Dendritic cell treated with granulocyte-macrophage colony-stimulating factor and Interleukin-4, amounts not matched to agents 40 ng/mL and 50 ng/mL, for 4 days (primary cell): ENCODE measurements around the gene METTL26.

Experiments used
- H3K27ac Mint-ChIP-seq: one replicate; pipeline ENCODE4 v1.8.0; 2022; ENCODE audit warnings: mild to moderate bottlenecking, mixed read lengths
- H3K27me3 Mint-ChIP-seq: one replicate; pipeline ENCODE4 v1.8.0; 2022; ENCODE audit warnings: mild to moderate bottlenecking, mixed read lengths
- H3K36me3 Mint-ChIP-seq: one replicate; pipeline ENCODE4 v1.8.0; 2022; ENCODE audit warnings: low read depth, mixed read lengths
- H3K4me1 Mint-ChIP-seq: one replicate; pipeline ENCODE4 v1.8.0; 2022; ENCODE audit warnings: low read depth, mixed read lengths
- H3K4me3 Mint-ChIP-seq: one replicate; pipeline ENCODE4 v1.8.0; 2022; ENCODE audit warnings: mild to moderate bottlenecking, moderate library complexity, mixed read lengths
- H3K9me3 Mint-ChIP-seq: one replicate; pipeline ENCODE4 v1.8.0; 2022; ENCODE audit warnings: mixed read lengths
- intact Hi-C: fragments of 100-400 bp; cut with micrococcal nuclease; formaldehyde crosslinking; loops from one replicate; pipeline ENCODE4 v1.15.0; 2022

METTL26 gene

DNA sequence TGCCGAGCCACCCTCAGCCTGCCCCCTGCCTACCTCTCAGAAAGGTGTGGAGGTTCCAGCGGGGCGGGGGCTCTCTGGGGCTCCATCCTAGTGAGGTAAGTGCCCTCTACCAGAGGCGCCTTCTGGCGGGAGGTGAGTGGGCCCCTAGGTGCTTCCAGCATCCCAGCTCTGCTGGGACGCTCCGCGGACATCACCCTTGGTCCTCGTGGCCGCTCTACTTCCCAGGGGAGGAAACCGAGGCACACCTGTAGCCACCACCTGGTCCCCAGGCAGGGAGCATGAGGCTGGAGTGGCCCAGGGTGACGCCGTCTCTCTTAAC lies 6.9 kb upstream of the METTL26 start:
- intact Hi-C loops = no loop called here
- Mint-ChIP-seq H3K27ac (peak overlapping the region; percentile 86), H3K27me3 (peaks cover under 1% of the 10 kb centered on the region)

DNA sequence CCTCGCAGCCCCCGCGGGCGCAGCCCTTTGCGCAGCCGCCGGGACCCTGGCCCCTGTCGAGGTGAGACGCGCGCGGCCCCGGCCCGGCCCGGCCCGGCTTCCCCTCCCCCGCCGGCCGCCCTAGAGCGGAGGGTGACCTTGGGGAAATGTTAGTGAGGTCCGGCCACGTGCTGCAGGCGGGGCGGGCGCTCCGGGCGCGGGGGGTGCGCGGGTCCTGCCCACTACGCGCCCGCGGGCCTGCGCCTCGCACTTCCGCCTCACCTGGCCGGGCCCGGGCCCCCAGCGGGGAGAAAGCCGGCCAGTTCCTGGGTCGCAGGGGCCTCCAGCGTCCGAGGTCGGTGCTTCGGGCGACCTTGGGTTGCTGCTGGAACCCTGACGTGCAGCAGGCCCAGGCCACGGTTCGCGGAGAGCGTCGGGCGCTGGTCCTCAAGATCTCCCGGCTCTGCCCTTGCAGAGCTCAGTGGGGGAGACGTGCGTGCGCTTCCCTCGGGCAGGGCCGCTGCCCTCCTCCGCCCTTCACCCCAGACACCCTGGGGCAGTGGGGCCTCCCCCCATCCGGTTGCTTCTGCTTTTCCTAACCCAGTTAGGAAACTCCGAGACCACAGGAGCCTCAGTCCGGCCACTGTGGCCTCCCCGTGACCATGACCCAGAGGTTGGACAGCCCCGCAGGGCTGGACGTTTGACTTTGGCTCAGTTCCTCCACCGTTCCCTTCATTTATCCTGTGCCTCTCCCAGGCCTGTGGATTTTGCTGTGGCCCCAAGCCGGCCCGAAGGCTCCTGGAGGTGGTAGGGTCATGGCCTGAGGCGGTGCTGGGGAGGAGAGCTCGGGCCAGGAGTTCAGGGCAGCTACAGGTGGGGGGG lies 6.3 kb upstream of the METTL26 start:
- intact Hi-C loops = no loop called here
- H3K4me3 Mint-ChIP-seq = peak overlapping the region; percentile 78
- peaks cover 66% of the 10 kb centered on the region for H3K4me1 Mint-ChIP-seq
- H3K27me3 Mint-ChIP-seq = peaks cover 3% of the 10 kb centered on the region
- peak overlapping the region; percentile 86 for H3K27ac Mint-ChIP-seq
- H3K36me3 Mint-ChIP-seq = peaks cover 48% of the 10 kb centered on the region
- H3K9me3 Mint-ChIP-seq = no peaks in the 10 kb centered on the region

More for the DNA sequence above, 6.9 kb upstream of the METTL26 start:
- Mint-ChIP-seq H3K36me3 (peaks cover 54% of the 10 kb centered on the region), H3K4me1 (peaks cover 66% of the 10 kb centered on the region), H3K9me3 (no peaks in the 10 kb centered on the region), H3K4me3 (peak overlapping the region; percentile 78)

DNA sequence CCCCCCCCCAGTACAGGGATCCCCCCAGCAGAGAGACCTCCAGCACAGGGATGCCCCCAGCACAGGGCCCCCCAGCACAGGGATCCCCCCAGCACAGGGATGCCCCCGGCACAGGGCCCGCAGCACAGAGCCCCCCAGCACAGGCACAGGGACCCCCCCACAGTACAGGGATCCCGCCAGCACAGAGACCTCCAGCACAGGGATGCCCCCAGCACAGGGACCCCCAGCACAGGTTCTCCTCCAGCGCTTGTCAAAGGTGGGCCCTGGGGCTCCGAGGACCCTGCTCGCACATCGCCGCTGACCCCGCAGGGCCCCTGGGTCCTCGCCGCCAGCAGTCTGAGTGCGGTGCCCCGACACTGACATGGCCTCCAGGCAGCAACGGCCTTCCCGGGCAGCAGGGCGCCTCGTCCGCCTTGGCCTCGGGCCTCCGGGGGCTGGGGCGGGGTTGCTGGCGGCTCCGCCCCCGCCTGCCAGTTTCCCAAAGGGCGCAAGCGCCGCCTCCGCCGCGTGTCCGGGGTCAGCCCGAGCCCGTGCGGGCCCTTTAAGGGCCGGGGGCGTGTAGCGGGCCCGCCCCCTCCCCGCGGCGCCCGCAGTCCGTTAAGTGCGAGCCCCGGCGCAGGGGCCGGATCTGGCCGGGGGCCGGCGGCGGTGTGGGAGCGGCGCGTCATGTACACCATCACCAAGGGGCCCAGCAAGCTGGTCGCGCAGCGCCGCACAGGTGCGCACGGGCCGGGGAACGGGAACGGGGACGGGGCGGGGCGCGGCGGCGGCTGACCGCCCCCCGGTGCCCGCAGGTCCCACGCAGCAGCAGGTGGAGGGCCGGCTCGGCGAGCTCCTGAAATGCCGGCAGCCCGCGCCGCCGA lies 5.5 kb upstream of the METTL26 start, which contains the start of gene MCRIP2:
TSS of gene MCRIP2 (plus strand) at position 503 of the 863 bp plus-strand sequence. CDS start at position 667, 164 bp downstream.
- H3K27ac Mint-ChIP-seq = peak within 1 kb of the TSS; percentile 86
- H3K9me3 Mint-ChIP-seq = no peaks in the 10 kb centered on the region
- H3K36me3 Mint-ChIP-seq = peaks cover 44% of the 10 kb centered on the region
- peaks cover 59% of the 10 kb centered on the region for H3K4me1 Mint-ChIP-seq
- H3K27me3 Mint-ChIP-seq = peaks cover 3% of the 10 kb centered on the region
- intact Hi-C loops = no loop called here
- H3K4me3 Mint-ChIP-seq = peak within 1 kb of the TSS; percentile 78

DNA sequence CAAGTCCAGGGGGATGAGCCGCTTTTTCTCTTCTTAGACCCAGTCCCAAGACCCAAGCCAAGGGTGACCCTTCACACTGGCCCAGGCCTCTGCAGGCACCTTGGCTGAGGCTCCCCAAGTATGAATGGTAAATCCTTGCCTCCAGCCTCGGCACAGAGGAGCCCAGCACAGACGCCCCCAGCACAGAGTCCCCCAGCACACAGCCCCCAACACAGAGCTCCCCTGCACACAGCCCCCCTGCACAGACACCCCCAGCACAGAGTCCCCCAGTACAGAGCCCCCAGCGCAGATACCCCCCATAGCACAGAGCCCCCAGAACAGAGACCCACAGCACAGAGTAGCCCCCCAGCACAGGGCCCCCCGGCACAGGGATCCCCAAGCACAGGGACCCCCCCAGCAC lies 4.5 kb upstream of the METTL26 start:
- H3K4me3 Mint-ChIP-seq = peak overlapping the region; percentile 60
- H3K9me3 Mint-ChIP-seq = no peaks in the 10 kb centered on the region
- H3K27me3 Mint-ChIP-seq = peaks cover 3% of the 10 kb centered on the region
- H3K36me3 Mint-ChIP-seq = peaks cover 39% of the 10 kb centered on the region
- intact Hi-C loops = no loop called here
- peaks cover 49% of the 10 kb centered on the region for H3K4me1 Mint-ChIP-seq
- H3K27ac Mint-ChIP-seq = peak overlapping the region; percentile 61

DNA sequence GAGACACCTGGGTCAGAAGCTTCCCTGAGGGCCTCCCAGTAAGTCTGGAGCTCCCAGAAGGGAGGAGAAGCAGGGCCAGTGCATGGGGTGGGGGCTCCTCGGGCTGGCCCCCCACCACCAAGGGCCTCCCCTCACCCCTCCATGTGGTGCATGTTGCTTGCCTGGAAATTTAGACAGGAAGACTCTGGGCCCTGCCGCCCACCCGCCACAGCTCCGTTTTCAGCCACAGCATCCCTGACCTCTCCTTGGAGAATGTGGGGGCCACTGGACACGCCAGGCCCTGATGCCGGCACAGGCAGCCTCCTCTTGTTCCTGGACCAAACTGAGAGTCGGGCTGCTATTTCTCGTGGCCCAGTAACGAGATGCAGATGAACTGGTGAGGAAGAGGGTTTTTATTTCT lies 2.7 kb upstream of the METTL26 start:
- intact Hi-C loops = no loop called here
- Mint-ChIP-seq H3K36me3 (peaks cover 34% of the 10 kb centered on the region), H3K27me3 (peaks cover 3% of the 10 kb centered on the region), H3K4me1 (peaks cover 44% of the 10 kb centered on the region), H3K4me3 (no peak overlapping the region), H3K9me3 (no peaks in the 10 kb centered on the region), H3K27ac (no peak overlapping the region)

DNA sequence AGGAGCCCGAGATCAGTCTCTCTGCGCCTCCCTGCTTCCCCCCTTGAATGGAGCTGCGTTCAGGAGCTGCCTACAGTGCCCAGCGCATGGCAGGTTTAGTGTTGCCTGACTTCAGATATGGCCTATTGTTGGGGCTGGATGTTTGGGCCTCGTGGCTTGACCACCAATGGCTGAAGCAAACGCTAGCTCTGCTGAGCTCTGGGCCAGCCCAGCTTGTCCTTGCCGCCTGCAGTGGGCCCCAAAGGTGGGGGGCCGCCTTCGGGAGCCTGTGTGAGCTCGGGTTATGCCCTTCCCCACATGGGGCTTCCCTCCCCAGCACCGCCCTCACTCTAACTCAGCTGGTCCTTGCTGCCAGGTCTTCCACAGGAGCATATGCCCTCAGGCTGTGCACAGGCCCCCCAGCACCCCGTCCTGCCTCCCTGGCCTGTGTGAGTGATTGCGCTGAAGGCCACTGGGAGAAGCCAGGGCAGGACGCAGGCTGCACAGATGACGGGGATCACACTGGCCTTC lies 2.0 kb upstream of the METTL26 start:
- H3K4me3 Mint-ChIP-seq = no peak overlapping the region

DNA sequence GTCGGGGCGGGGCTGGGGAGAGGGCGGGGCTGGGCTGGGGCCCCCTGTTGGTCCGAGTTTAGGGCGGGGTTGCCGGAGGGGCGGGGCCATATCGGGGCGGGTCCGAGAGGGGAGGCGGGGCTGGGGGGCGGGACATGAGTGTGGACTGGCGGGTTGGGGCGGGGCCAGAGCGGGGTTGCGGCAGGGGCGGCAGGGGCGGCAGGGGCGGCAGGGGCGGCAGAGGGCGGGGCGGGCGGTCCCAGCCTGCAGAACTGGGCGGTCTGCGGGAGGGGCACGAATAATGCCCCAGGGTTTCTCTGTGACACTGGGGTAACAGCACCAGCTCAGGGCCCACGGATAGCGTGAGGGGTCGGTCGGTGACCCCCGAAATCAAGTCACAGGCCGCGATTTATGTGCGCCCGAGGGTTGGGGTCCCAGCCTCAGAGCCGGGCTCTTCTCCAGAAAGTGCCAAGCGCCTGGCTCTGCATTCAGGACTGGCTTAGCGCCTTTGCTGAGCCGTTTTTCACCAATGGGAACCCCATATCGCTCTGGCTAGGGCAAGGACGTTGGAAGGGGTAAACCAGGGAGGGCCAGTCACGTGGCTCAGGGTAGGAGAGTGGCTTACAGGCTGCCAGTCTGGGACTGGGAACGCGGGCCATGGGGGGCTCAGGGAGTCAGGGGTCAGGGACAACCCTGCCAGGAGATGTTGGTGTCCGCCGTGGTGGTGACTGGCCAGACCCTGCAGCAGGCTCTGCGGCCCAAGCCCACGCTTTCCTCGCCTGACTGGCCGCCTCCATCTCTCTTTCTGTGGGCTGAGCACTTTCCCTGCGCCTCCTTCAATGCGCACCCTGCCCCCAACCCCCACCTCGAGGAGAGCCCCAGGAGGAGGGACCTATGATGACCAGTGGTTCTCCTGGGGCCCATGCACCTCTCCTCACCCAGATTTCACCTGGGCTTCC lies 1.2 kb upstream of the METTL26 start:
- intact Hi-C loops = loop anchor here (1.0 kb wide), 1 partner anchor 23 kb away; no protein-coding TSS in a partner anchor
- H3K4me3 Mint-ChIP-seq = peak overlapping the region; percentile 97
- peaks cover 30% of the 10 kb centered on the region for H3K4me1 Mint-ChIP-seq
- H3K36me3 Mint-ChIP-seq = peaks cover 35% of the 10 kb centered on the region
- H3K27ac Mint-ChIP-seq = peak overlapping the region; percentile 94
- no peaks in the 10 kb centered on the region for H3K9me3 Mint-ChIP-seq
- H3K27me3 Mint-ChIP-seq = peaks cover 3% of the 10 kb centered on the region

More for the DNA sequence above, 2.0 kb upstream of the METTL26 start:
- peaks cover 3% of the 10 kb centered on the region for H3K27me3 Mint-ChIP-seq
- peaks cover 37% of the 10 kb centered on the region for H3K36me3 Mint-ChIP-seq
- peaks cover 36% of the 10 kb centered on the region for H3K4me1 Mint-ChIP-seq
- intact Hi-C loops = no loop called here
- peak overlapping the region; percentile 94 for H3K27ac Mint-ChIP-seq
- H3K9me3 Mint-ChIP-seq = no peaks in the 10 kb centered on the region

DNA sequence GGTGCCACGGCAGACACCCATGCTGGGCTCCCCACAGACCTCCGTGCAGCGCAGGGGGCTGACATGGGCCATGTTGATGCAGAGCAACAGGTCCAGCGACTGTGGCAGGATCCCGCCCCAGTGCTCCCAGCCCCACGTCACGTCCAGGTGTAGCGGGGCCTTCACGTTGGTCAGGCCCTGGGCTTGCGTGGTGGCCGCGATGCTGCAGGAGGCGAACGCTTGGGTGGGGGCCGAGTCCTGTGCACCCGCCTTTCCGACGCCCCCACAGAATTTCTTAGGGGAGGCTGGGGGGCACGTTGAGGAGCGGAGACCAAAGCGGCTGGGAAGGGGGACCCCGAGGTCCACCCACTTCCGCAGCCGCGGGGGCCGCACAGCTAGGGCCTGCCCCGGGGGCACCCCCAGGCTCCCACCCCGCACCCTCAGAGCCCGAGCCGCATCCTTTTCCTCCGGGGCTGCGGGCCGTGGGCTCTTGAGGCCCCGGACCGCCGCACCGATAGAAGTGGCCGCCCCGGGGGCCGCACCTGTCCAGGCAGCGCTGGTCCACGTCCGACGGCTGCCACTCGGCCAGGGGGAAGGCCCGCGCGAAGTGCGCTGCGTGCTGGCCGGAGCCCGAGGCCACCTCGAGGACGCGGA lies 416 bp downstream of the METTL26 start:
- Mint-ChIP-seq H3K27ac (peak overlapping the region; percentile 94), H3K4me1 (peaks cover 32% of the 10 kb centered on the region), H3K27me3 (peaks cover 11% of the 10 kb centered on the region), H3K9me3 (no peaks in the 10 kb centered on the region), H3K36me3 (peaks cover 34% of the 10 kb centered on the region), H3K4me3 (peak overlapping the region; percentile 97)
- intact Hi-C loops = loop anchor here (1.0 kb wide), 1 partner anchor 46 kb away; no protein-coding TSS in a partner anchor

DNA sequence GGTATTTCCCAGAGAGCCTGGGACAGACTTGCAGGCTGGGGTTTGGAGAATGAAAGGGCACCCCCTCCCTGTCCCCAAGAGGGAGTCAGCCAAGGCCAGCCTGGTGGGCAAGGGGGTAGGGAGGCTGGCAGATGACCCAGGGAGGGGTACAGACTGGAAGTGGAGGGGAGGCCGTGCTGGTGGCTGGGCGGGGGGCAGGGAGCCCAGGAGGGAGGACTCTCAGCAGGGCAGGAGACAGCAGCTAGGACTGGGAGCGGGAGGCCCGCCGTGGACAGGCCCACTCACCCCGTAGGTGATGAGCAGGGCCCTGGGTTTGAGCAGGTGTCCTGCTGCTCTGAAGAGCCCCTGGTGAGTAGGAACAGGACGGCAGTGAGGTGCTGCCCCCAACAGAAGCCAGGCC lies 1.1 kb downstream of the METTL26 start:
- peaks cover 11% of the 10 kb centered on the region for H3K27me3 Mint-ChIP-seq
- H3K9me3 Mint-ChIP-seq = no peaks in the 10 kb centered on the region
- H3K36me3 Mint-ChIP-seq = peaks cover 34% of the 10 kb centered on the region
- intact Hi-C loops = no loop called here
- H3K27ac Mint-ChIP-seq = no peak overlapping the region
- H3K4me1 Mint-ChIP-seq = peaks cover 26% of the 10 kb centered on the region
- peak overlapping the region; percentile 70 for H3K4me3 Mint-ChIP-seq

DNA sequence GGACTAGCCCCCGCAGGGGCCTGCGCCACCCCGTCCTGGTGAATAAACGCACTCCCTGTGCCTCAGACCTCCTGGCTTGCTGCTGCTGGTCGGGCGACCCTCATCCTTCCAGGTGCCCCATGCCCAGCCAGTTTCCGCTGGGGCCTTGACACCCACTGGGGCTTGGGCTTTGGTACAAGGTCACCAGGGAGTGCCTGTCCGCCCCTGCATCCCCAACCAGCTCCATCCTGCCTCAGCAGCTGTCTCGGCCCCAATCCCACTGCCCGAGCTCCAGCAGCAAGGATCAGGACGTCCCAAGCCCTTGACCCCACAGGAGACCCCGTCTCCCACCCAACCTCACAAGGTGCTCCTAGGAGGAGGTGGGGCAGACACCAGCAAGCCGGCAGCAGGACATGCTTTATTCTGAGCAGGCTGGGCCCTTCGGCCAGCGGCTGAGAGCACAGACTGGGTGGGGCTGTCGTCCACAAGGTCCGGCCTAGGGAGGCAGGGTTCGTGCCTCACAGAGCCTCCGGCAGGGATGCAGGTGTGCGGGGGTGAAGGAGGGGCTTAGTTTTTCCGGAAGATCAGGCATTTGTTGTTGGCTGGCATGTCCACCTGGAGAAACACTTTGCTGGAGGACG lies 1.9 kb downstream of the METTL26 start:
- H3K27ac Mint-ChIP-seq = no peak overlapping the region
- intact Hi-C loops = no loop called here
- peaks cover 39% of the 10 kb centered on the region for H3K36me3 Mint-ChIP-seq
- H3K27me3 Mint-ChIP-seq = peaks cover 11% of the 10 kb centered on the region
- H3K9me3 Mint-ChIP-seq = no peaks in the 10 kb centered on the region
- H3K4me3 Mint-ChIP-seq = peak overlapping the region; percentile 40
- peaks cover 26% of the 10 kb centered on the region for H3K4me1 Mint-ChIP-seq

DNA sequence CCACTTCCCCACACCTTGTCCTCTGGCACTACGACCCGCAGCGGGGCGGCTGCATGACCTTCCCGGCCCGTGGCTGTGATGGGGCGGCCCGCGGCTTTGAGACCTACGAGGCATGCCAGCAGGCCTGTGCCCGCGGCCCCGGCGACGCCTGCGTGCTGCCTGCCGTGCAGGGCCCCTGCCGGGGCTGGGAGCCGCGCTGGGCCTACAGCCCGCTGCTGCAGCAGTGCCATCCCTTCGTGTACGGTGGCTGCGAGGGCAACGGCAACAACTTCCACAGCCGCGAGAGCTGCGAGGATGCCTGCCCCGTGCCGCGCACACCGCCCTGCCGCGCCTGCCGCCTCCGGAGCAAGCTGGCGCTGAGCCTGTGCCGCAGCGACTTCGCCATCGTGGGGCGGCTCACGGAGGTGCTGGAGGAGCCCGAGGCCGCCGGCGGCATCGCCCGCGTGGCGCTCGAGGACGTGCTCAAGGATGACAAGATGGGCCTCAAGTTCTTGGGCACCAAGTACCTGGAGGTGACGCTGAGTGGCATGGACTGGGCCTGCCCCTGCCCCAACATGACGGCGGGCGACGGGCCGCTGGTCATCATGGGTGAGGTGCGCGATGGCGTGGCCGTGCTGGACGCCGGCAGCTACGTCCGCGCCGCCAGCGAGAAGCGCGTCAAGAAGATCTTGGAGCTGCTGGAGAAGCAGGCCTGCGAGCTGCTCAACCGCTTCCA lies 2.6 kb downstream of the METTL26 start:
- peaks cover 26% of the 10 kb centered on the region for H3K4me1 Mint-ChIP-seq
- H3K27me3 Mint-ChIP-seq = peaks cover 11% of the 10 kb centered on the region
- no peak overlapping the region for H3K4me3 Mint-ChIP-seq
- no peak overlapping the region for H3K27ac Mint-ChIP-seq
- intact Hi-C loops = no loop called here
- no peaks in the 10 kb centered on the region for H3K9me3 Mint-ChIP-seq
- peaks cover 46% of the 10 kb centered on the region for H3K36me3 Mint-ChIP-seq
